Immature natural killer cell (primary cell): ENCODE results near the gene MOCS3. TPM values are rescaled to one million over a fixed set of nuclear protein-coding genes. Genes with fewer than 3 reads are reported as not detected.

Experiments used
- DNase-seq, 3 donors: peaks; one replicate each; pipeline ENCODE4 v3.0.0; 2022; ENCODE audit warnings: mixed read lengths in 1 of 3
- H3K27ac Mint-ChIP-seq, 6 donors: one replicate each; pipeline ENCODE4 v1.8.0; 2020; ENCODE audit warnings: mixed read lengths in 6 of 6, mild to moderate bottlenecking in 5 of 6, inconsistent platforms in 4 of 6, moderate library complexity in 3 of 6
- H3K27me3 Mint-ChIP-seq, 3 donors: one replicate each; pipeline ENCODE4 v1.8.0; 2020 to 2021; ENCODE audit warnings: low read depth in 3 of 3, mild to moderate bottlenecking in 3 of 3, mixed read lengths in 3 of 3, moderate library complexity in 3 of 3, inconsistent platforms in 1 of 3
- H3K36me3 Mint-ChIP-seq, 3 donors: one replicate each; pipeline ENCODE4 v1.8.0; 2020; ENCODE audit warnings: mixed read lengths in 3 of 3, inconsistent platforms in 2 of 3, mild to moderate bottlenecking in 2 of 3
- H3K4me1 Mint-ChIP-seq, 2 donors: one replicate each; pipeline ENCODE4 v1.8.0; 2020; ENCODE audit warnings: inconsistent platforms in 2 of 2, mild to moderate bottlenecking in 2 of 2, mixed read lengths in 2 of 2, moderate library complexity in 1 of 2
- H3K4me3 Mint-ChIP-seq, 5 donors: one replicate each; pipeline ENCODE4 v1.8.0; 2020; ENCODE audit warnings: mild to moderate bottlenecking in 5 of 5, mixed read lengths in 5 of 5, inconsistent platforms in 3 of 5, moderate library complexity in 3 of 5
- H3K9me3 Mint-ChIP-seq, 6 donors: one replicate each; pipeline ENCODE4 v1.8.0; 2020; ENCODE audit warnings: mild to moderate bottlenecking in 6 of 6, mixed read lengths in 6 of 6, inconsistent platforms in 4 of 6, moderate library complexity in 3 of 6
- polyA plus RNA-seq, 3 donors: library from polyadenylated mRNA; unstranded; fragments of 300-500 nt; fragmentation: Illumina TruSeq; gene quantifications; one replicate each; pipeline ENCODE4 v1.2.3, GENCODE V29; 2021

MOCS3 gene
- polyA plus RNA-seq, 3 donors from 2014 or later: 2.9 to 3.7 (median 3.1) TPM

DNA sequence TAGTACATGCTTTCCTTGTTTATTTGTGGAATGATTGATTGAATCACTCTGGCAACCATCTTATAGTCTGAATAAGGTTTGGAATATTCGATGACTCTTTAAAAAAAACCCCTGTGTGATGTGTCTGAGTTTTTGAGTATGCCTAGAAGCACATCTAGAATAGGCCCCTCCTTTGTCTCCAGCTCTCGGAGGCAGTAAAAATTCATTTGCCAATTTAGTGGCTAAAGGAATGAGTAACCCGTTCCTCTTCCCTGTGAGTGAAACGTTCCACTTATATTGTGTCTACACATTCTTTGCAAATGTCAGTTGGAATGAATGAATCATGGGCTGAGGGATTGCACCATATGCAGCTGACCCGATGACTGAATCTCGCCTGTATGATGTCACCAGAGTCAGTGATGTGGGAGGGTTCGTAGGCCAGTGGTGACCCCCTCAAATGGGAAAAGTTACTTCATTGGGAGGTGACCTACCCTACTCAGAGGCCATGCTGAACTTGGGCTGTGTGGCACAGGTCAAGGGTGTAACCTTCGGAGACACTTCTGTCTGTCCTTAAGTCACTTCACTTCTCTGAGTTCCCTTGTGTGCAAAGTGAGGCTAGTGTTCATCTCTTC, 21.6 kb downstream of the MOCS3 start:
- Mint-ChIP-seq H3K27me3 (peaks cover 3 to 15% (median 6%) of the 10 kb centered on the region in 3 donors), H3K27ac (no peak overlapping the region), H3K4me1 (peaks cover 0 to 2% of the 10 kb centered on the region in 2 donors), H3K4me3 (no peak overlapping the region), H3K9me3 (no peaks in the 10 kb centered on the region), H3K36me3 (no peaks in the 10 kb centered on the region)
- DNase-seq: no peak

DNA sequence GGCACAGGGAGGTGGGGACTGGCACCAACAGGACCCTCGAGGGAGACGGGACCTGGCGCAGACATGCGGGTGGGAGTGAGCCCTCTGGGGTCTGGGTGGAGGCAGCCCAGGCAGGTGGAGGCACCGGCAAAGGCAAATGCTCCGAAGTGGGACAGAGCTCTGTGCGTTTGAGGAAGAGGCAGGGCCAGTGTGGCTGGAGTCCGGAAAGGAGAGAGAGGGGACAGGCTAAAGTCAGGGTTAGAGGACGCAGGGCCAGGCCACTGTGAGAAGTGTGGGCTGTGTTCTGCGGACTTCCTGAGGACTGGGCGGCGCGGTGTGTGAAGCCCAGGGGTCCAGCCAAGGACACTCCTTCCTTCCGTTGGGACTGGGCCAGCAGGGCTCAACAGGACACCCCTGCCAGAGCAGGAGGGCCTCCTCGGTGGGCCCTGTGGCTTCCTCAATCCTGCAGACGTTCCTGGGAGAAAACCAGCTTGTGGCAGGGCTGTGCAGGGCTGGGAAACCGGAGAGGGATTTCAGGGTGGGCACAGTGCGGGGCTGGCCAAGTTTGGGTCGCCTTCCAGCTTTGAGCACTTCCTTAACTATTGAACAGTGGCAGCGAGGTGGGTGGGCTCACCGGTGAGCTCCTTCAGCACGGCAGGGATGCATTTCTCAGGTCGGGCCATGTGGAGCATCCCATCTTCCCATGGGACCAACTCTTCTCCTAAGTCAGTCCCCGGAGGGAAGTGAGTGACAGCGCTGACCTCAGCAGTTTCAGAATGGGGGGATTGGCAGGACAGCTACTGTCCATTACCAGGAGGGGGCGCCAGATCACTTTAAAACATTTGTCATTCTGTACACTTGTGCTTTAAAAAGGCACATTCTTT, 22.5 kb downstream of the MOCS3 start:
- peak; percentile 39 to 49 (median 44) for DNase-seq
- no peaks in the 10 kb centered on the region for H3K9me3 Mint-ChIP-seq

DNA sequence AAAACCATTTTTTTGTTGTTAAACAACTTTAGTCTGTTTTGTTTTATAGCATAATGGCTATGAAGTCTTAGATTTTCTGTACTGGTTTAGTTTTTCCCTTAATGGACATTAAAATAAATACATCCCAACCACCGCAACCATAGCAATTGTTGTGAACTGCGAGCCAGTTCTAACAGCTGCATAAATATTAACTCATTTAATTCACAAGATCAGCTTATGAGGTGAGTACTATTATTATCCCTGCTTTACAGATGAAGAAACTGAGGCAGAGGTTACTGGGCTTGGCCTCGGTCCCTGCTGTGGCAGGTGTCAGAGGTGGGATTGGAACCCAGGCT, 23.1 kb downstream of the MOCS3 start:
- DNase-seq: no peak
- Mint-ChIP-seq H3K27me3 (peaks cover 3 to 11% (median 6%) of the 10 kb centered on the region in 3 donors), H3K4me3 (no peak overlapping the region)

More for the DNA sequence above, 22.5 kb downstream of the MOCS3 start:
- Mint-ChIP-seq H3K4me3 (no peak overlapping the region), H3K27ac (no peak overlapping the region), H3K27me3 (peaks cover 3 to 11% (median 6%) of the 10 kb centered on the region in 3 donors), H3K36me3 (no peaks in the 10 kb centered on the region), H3K4me1 (peaks cover 0 to 2% of the 10 kb centered on the region in 2 donors)

DNA sequence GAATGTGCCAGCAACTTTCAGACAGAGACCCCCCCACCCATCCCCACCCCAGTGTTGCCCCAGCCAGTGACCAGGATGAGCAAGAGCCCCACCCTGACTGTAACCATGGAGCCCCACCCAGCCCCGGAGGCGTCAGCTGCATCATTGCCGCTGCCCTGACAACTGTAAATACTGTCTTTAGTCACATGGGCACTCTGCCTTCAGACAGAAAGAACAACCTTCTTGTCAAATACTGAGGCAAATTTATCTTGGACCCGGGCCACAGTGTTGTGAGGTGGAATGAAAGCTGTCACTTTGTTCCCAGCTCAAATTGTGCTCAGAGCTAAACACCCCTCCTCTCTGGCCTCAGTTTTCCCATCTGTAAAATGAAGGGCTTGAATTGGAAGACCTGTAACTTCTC, 23.7 kb downstream of the MOCS3 start:
- Mint-ChIP-seq H3K4me3 (no peak overlapping the region), H3K4me1 (peaks cover 0 to 2% of the 10 kb centered on the region in 2 donors), H3K9me3 (no peaks in the 10 kb centered on the region), H3K36me3 (no peaks in the 10 kb centered on the region), H3K27me3 (peaks cover 2 to 13% (median 5%) of the 10 kb centered on the region in 3 donors), H3K27ac (no peak overlapping the region)
- no peak for DNase-seq

More for the DNA sequence above, 23.1 kb downstream of the MOCS3 start:
- Mint-ChIP-seq H3K4me1 (peaks cover 0 to 2% of the 10 kb centered on the region in 2 donors), H3K9me3 (no peaks in the 10 kb centered on the region), H3K36me3 (no peaks in the 10 kb centered on the region), H3K27ac (no peak overlapping the region)

DNA sequence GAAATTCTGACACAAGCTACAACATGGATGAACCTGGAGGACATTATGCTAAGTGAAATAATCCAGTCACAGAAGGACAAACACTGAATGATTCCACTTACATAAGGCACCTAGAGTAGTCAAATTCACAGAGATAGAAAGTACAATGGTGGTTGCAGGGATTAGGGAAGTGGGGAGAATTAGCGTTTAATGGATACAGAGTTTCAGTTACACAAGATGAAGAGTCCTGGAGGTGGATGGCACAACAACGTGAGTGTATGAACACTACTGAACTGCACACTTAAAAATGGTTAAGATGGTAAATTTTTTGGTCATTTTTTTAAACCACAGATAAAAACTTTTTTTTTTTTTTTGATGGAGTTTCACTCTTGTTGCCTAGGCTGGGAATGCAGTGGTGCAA, 24.7 kb downstream of the MOCS3 start:
- Mint-ChIP-seq H3K9me3 (no peaks in the 10 kb centered on the region), H3K4me3 (no peak overlapping the region), H3K4me1 (peaks cover 0 to 4% of the 10 kb centered on the region in 2 donors), H3K27me3 (peaks cover 3 to 13% (median 5%) of the 10 kb centered on the region in 3 donors), H3K27ac (no peak overlapping the region), H3K36me3 (no peaks in the 10 kb centered on the region)
- DNase-seq: no peak

DNA sequence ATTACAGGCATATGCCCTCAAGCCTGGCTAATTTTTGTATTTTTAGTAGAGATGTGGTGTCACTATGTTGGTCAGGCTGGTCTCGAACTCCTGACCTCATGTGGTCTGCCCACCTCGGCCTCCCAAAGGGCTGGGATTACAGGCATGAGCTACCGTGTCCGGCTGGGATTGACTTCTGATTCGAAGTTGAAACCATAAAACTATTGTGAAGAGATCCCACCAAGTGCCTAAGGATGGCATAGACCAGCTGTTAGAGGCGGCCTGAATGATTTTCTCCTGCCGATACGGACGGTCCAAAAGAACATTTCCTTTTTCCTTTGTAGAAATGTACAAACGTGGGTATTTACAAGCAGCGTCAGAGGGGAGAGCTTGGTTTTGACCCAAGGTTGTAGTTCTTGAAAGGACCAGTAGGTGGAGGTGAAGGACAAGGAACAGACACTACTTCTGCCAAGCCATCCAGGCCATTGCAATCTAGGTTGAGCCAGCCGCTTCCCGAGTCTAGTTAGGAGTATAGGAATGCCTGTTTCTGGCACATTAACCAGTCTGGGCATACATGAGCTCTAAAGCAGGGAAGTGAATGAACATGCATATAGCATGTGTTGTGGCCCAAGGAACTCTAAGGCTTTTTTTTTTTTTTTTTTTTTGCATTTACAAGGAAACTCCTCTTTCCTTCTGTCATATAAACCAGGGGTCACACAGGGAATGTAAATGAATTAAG, 29.0 kb downstream of the MOCS3 start:
- Mint-ChIP-seq H3K27me3 (peaks cover 1 to 14% (median 2%) of the 10 kb centered on the region in 3 donors), H3K27ac (no peak overlapping the region), H3K36me3 (no peaks in the 10 kb centered on the region), H3K4me3 (no peak overlapping the region), H3K4me1 (peaks cover 0 to 1% of the 10 kb centered on the region in 2 donors), H3K9me3 (no peaks in the 10 kb centered on the region)
- peak; percentile 60 to 70 (median 66) for DNase-seq

DNA sequence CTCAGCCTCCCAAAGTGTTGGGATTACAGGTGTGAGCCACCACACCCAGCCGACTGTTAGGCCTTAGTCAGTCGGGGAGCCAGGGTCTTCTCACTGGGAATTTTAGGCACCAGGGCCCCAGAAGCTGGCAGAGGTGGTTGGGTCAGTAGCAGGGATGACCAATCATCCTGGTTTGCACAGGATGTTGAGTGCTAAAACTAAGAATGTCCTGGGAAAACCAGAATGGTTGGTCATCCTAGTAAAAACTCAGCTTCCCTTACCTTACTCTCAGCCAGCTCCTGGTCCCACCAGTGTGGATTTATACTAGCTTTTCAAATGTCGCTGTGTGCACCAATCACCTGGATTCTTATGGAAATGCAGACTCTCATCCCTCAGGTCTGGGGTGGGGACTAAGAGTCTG, 32.5 kb downstream of the MOCS3 start:
- Mint-ChIP-seq H3K27me3 (peaks cover 1 to 8% (median 2%) of the 10 kb centered on the region in 3 donors), H3K36me3 (no peaks in the 10 kb centered on the region), H3K27ac (no peak overlapping the region), H3K4me3 (no peak overlapping the region), H3K4me1 (peaks cover 0 to 1% of the 10 kb centered on the region in 2 donors), H3K9me3 (no peaks in the 10 kb centered on the region)
- no peak for DNase-seq

DNA sequence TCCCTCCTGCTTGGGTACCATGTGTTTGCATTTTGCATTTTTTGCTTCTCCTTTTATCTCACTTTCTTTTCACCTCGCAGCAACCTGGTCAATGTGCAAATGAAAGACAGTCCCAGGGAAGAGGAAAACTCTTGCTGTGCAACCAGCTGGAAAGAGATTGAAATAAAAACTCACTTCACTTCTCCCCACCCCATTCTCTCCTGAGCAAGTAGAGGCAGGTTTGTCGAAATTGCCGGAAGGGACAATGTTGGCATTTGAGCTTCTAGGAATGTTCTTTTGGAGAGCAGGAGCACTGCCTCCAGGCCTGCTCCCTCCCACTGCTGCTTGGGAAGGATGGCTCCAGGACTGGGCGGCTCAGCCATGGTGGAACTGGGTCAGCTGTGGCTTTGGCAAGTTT, 33.7 kb downstream of the MOCS3 start:
- H3K27ac Mint-ChIP-seq: no peak overlapping the region
- no peak overlapping the region for H3K4me3 Mint-ChIP-seq
- H3K9me3 Mint-ChIP-seq: no peaks in the 10 kb centered on the region

DNA sequence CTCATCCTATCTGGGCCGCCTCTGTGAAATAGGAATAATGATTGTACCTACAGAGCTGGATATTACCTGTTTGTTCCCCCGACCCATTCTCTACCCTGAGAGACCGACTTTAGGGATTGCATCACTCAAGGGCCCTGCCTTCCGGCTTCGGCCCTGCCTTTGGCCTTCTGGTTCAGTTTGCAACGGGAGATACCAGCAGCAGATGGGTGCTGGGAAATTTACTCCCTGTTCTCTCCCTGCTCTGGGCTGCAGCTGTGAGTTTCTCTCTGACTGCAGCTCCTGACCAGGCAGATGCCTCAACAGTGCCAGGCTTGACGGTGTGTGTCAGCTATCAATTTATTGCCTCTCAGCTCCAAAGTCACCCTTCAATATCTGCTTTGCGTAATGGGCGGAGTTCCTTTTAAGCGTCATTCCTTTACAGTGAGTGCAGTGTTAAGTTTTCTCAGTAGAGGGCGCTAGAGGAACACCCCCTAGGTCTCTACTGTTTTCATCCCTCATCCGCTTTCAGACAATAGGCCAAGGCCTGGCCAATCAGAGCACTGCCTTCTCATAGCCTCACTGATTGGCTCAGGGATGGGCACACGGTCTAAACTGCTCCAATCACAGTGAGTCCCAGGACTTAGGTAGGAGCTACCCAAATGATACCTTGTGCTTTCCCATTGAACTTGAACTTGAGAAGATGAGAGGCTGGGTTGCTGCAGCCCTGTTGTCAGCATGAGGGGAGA, 34.3 kb downstream of the MOCS3 start:
- H3K9me3 Mint-ChIP-seq: no peaks in the 10 kb centered on the region
- no peak overlapping the region for H3K27ac Mint-ChIP-seq
- H3K4me3 Mint-ChIP-seq: no peak overlapping the region
- no peaks in the 10 kb centered on the region for H3K36me3 Mint-ChIP-seq
- DNase-seq: peak; percentile 18 to 39 (median 37)
- H3K27me3 Mint-ChIP-seq: peaks cover 0 to 6% (median 5%) of the 10 kb centered on the region in 3 donors
- H3K4me1 Mint-ChIP-seq: no peaks in the 10 kb centered on the region

More for the DNA sequence above, 33.7 kb downstream of the MOCS3 start:
- no peak for DNase-seq
- H3K27me3 Mint-ChIP-seq: peaks cover 1 to 6% (median 5%) of the 10 kb centered on the region in 3 donors
- peaks cover 0 to 1% of the 10 kb centered on the region in 2 donors for H3K4me1 Mint-ChIP-seq
- H3K36me3 Mint-ChIP-seq: no peaks in the 10 kb centered on the region

DNA sequence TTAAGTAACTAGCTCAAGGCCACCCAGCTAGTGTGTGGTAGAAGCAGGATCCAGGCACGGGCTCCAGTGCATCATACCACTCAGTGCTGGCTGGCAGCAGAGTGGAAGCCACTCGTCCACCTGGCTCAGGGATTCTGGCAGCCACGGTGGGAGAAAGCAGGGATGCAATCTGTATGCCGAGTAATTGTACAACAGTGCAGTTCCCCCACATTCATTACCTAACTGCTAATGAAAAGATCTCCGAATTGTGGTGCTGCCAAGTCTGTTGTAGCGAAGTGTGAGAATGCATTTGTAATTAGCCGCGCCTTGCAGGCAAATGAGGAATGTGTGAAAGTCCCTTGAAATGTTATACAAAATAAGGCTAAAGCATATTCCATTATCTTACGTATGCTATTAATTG, 35.3 kb downstream of the MOCS3 start:
- no peak overlapping the region for H3K4me3 Mint-ChIP-seq
- peaks cover 2 to 9% (median 6%) of the 10 kb centered on the region in 3 donors for H3K27me3 Mint-ChIP-seq
- DNase-seq: no peak
- H3K36me3 Mint-ChIP-seq: no peaks in the 10 kb centered on the region
- no peaks in the 10 kb centered on the region for H3K4me1 Mint-ChIP-seq
- no peaks in the 10 kb centered on the region for H3K9me3 Mint-ChIP-seq
- no peak overlapping the region for H3K27ac Mint-ChIP-seq

DNA sequence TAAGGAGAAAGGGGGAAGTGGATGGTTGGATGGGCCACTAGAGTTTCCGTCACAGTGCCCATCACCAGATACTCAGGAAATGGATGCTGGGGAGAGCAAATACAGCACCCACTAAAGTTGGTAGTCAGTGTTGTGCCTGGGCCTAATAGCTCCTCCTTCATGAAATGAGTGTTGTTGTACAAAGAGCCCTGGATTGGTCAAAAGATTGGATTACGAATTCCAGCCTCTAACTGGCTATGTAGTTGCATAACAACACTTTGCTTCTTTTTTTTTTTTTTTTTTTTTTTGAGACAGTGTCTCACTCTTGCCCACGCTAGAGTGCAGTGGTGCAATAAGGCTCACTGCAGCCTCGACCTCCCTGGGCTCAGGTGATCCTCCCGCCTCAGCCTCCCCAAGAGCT, 36.9 kb downstream of the MOCS3 start:
- no peaks in the 10 kb centered on the region for H3K36me3 Mint-ChIP-seq
- peaks cover 5 to 7% (median 6%) of the 10 kb centered on the region in 3 donors for H3K27me3 Mint-ChIP-seq
- H3K9me3 Mint-ChIP-seq: no peaks in the 10 kb centered on the region
- H3K4me3 Mint-ChIP-seq: no peak overlapping the region
- no peak overlapping the region for H3K27ac Mint-ChIP-seq
- H3K4me1 Mint-ChIP-seq: no peaks in the 10 kb centered on the region
- no peak for DNase-seq

DNA sequence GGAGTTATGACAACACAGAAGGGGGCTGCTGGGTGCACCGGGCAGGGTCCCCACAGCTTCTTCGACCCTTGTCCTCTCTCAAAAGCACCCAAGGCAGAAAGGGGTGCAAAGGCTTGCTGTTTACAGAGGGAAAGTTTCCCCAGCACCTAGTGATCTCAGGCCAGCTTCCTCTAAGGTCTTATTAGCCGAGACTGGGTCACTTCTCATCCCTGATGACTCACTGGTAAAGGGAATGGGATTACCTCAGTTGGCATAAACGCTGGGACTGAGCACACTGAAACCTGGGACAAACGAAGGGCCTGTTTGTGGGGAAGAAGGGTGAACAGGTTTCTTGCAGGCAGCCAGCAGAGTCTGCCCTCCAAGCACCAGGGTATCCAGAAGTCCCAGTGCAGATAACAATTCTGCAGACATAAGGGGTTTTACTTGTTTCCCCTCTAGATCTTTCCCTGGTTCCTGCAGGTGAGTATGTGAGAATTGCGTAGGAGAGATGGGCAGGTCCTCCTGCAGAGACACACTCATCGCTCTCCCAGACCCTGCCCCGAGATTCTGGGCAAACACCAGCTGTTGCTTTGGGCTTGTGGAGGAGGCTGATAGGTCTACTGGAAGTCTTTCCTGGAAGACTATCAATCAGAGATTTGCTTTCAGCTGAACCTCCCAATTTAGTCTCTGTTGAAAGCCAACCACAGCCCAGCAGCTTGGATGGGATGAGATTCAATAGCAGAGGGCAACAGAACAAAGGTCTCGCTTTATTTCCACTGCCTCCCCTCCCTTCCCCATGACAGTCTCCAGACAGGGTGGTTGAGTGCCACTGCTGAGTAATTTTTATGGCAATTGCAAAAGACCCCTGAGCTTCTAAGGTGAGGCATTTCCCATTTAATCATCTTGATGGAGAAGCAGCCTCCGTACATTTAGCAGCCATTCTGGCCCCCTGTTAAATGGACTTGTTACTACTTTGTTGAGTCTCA, 38.6 kb downstream of the MOCS3 start:
- H3K9me3 Mint-ChIP-seq: no peaks in the 10 kb centered on the region
- no peaks in the 10 kb centered on the region for H3K36me3 Mint-ChIP-seq
- peaks cover 5 to 9% (median 7%) of the 10 kb centered on the region in 3 donors for H3K27me3 Mint-ChIP-seq
- H3K4me3 Mint-ChIP-seq: no peak overlapping the region
- no peak overlapping the region for H3K27ac Mint-ChIP-seq
- no peaks in the 10 kb centered on the region for H3K4me1 Mint-ChIP-seq
- DNase-seq: no peak
